B cell (primary cell): Measurements from ENCODE around the gene VPS41. TPM values are rescaled to one million over a fixed set of nuclear protein-coding genes. Genes with fewer than 3 reads are reported as not detected.

Source experiments
- ATAC-seq: fragments of 200-7000 bp; cut with Tn5 transposase; one replicate; pipeline ENCODE4 v1.10.0; 2021; ENCODE audit warnings: low read depth, mild to moderate bottlenecking, moderate number of reproducible peaks, moderate library complexity
- CTCF ChIA-PET: fragments of 350-600 bp; sonication (Branson Sonifier 250); formaldehyde crosslinking; loops from one replicate; lab custom pipeline; 2021; ENCODE audit warnings: antibody characterized with exemption, inconsistent platforms; lab: Charles Lee
- POLR2A ChIA-PET: fragments of 350-600 bp; sonication (Branson Sonifier 250); formaldehyde crosslinking; loops from one replicate; lab custom pipeline; 2021; ENCODE audit warnings: antibody characterized with exemption; lab: Charles Lee
- DNase-seq: peaks from one replicate; pipeline ENCODE4 v3.0.0; 2013
- H2AFZ ChIP-seq: 2 replicates; pipeline ENCODE4 v1.6.1; 2012; ENCODE audit warnings: mild to moderate bottlenecking, low read depth, low read length; ENCODE audit not compliant: insufficient read depth, poor library complexity, severe bottlenecking
- H3K27ac ChIP-seq, 2 donors: 1 replicate in 1 of 2; 2 replicates in 1 of 2; pipeline ENCODE4 v1.5.1; 2012 to 2013; ENCODE audit warnings: low read length in 2 of 2, mild to moderate bottlenecking in 2 of 2, moderate library complexity in 1 of 2
- H3K27me3 ChIP-seq, 4 experiments: fragments of 200-600 bp in 1 of 4; sonication (generic) in 1 of 4; replicated peaks in 1 of 4; 1 replicate in 2 of 4; 2 replicates in 2 of 4; pipeline versions ENCODE4 v1.6.1 to v1.7.0; 2013 to 2016; ENCODE audit warnings: low read length in 3 of 4, mild to moderate bottlenecking in 2 of 4, mixed read lengths in 1 of 4, moderate library complexity in 1 of 4; ENCODE audit not compliant: insufficient read depth in 4 of 4, control insufficient read depth in 3 of 4; ENCODE audit errors: control extremely low read depth in 1 of 4
- H3K36me3 ChIP-seq, 2 experiments: replicated peaks in 1 of 2; 1 replicate in 1 of 2; 2 replicates in 1 of 2; pipeline versions ENCODE4 v1.6.1 to v1.7.1; 2013; ENCODE audit warnings: low read length in 1 of 2; ENCODE audit not compliant: insufficient read depth in 2 of 2, control insufficient read depth in 1 of 2; ENCODE audit errors: control extremely low read depth in 1 of 2, extremely low read depth in 1 of 2
- H3K4me1 ChIP-seq, 2 donors: fragments of 200-600 bp in 1 of 2; sonication (generic) in 1 of 2; 1 replicate in 1 of 2; 2 replicates in 1 of 2; pipeline versions ENCODE4 v1.5.1 to v1.6.1; 2013 to 2017; ENCODE audit warnings: low read length in 2 of 2; ENCODE audit not compliant: control insufficient read depth in 2 of 2, insufficient read depth in 2 of 2
- H3K4me2 ChIP-seq: replicated peaks from 2 replicates; pipeline ENCODE3; 2012; ENCODE audit warnings: mild to moderate bottlenecking, low read depth, low read length; ENCODE audit not compliant: poor library complexity, severe bottlenecking
- H3K4me3 ChIP-seq, 5 experiments: fragments of 200-600 bp in 1 of 5; sonication (generic) in 1 of 5; 1 replicate in 3 of 5; 2 replicates in 2 of 5; pipeline versions ENCODE4 v1.5.1 to v1.7.0; 2011 to 2016; ENCODE audit warnings: low read length in 4 of 5, mild to moderate bottlenecking in 4 of 5, low read depth in 2 of 5, control low read depth in 1 of 5, moderate library complexity in 1 of 5; ENCODE audit not compliant: insufficient read depth in 1 of 5; ENCODE audit errors: control extremely low read depth in 1 of 5, extremely low read depth in 1 of 5
- H3K79me2 ChIP-seq: fragments of 200-600 bp; sonication (generic); one replicate; pipeline ENCODE4 v1.6.0; 2016; ENCODE audit warnings: low read length; ENCODE audit not compliant: control insufficient read depth, insufficient read depth
- H3K9ac ChIP-seq: fragments of 200-600 bp; sonication (generic); 2 replicates; pipeline ENCODE4 v1.6.1; 2017; ENCODE audit warnings: mild to moderate bottlenecking, low read length, moderate library complexity
- H3K9me3 ChIP-seq, 3 donors: one replicate each; pipeline versions ENCODE4 v1.6.1 to v1.7.1; 2013; ENCODE audit warnings: low read length in 2 of 3; ENCODE audit not compliant: control insufficient read depth in 2 of 3, insufficient read depth in 1 of 3; ENCODE audit errors: control extremely low read depth in 1 of 3
- H4K20me1 ChIP-seq: 2 replicates; pipeline ENCODE4 v1.6.0; 2012; ENCODE audit warnings: mild to moderate bottlenecking, low read length; ENCODE audit not compliant: insufficient read depth, control insufficient read depth, poor library complexity, severe bottlenecking
- H3K27ac Mint-ChIP-seq: one replicate; pipeline ENCODE4 v1.8.0; 2021; ENCODE audit warnings: mixed read lengths
- H3K27me3 Mint-ChIP-seq: one replicate; pipeline ENCODE4 v1.8.0; 2021; ENCODE audit warnings: mixed read lengths
- H3K4me1 Mint-ChIP-seq: one replicate; pipeline ENCODE4 v1.8.0; 2021; ENCODE audit warnings: mixed read lengths
- H3K4me3 Mint-ChIP-seq: one replicate; pipeline ENCODE4 v1.8.0; 2021; ENCODE audit warnings: mixed read lengths
- H3K9me3 Mint-ChIP-seq: one replicate; pipeline ENCODE4 v1.8.0; 2022; ENCODE audit warnings: mixed read lengths; ENCODE audit not compliant: insufficient read depth
- EZH2 ChIP-seq: IDR thresholded peaks from 2 replicates; pipeline ENCODE4 v1.6.1; 2012; ENCODE audit warnings: borderline replicate concordance, low read depth, mild to moderate bottlenecking, moderate library complexity, low read length; ENCODE audit not compliant: insufficient read depth, poor library complexity, severe bottlenecking
- WGBS: methylation state at CpG from one replicate; pipeline ENCODE4 v1.1.5; 2013; ENCODE audit warnings: missing lambda C conversion rate; ENCODE audit not compliant: insufficient coverage; 5-methylcytosine and 5-hydroxymethylcytosine counted together
- intact Hi-C: fragments of 100-400 bp; cut with micrococcal nuclease; formaldehyde crosslinking; loops from one replicate; pipeline ENCODE4 v1.10.0; 2022
- polyA plus RNA-seq: library from polyadenylated mRNA; depleted of rRNA; stranded (reverse); fragments of >200 nt; gene quantifications from 2 replicates; pipeline ENCODE4 v1.2.3, GENCODE V29; 2012
- total RNA-seq, 2 donors: library from RNA; stranded (reverse); fragments of 120-200 nt in 1 of 2; gene quantifications; 1 replicate in 1 of 2; 2 replicates in 1 of 2; pipeline versions ENCODE4 v1.2.3 to v1.2.4, GENCODE V29; 2013 to 2022
- TF ChIP-seq, protein P1 (sequence below): fragments of 200-600 bp; IDR thresholded peaks from one replicate; pipeline ENCODE4 v1.8.0; 2022; ENCODE audit warnings: antibody characterized with exemption, mild to moderate bottlenecking

The VPS41 gene
- total and polyA plus RNA-seq, 2 donors (not counting 1 experiment from before 2014, with no cell fraction given), result 9.3 to 114 TPM

- no peaks in the 10 kb centered on the region for H3K36me3 ChIP-seq
- H3K27me3 ChIP-seq, result no peaks in the 10 kb centered on the region
- H2AFZ ChIP-seq, result no peak overlapping the region
- H3K9me3 ChIP-seq, result no peaks in the 10 kb centered on the region
- POLR2A ChIA-PET, result no interaction called here
- no peak overlapping the region for H3K4me2 ChIP-seq
- H3K4me1 ChIP-seq, result no peaks in the 10 kb centered on the region
- CTCF ChIA-PET, result no interaction called here
- intact Hi-C loops, result no loop called here
- H3K27ac ChIP-seq, result no peak overlapping the region
- H3K4me3 Mint-ChIP-seq, result no peak overlapping the region
- DNase-seq (no peak), ATAC-seq (no peak)
- H4K20me1 ChIP-seq, result no peaks in the 10 kb centered on the region
- H3K9ac ChIP-seq, result no peak overlapping the region
- no peaks in the 10 kb centered on the region for H3K4me1 Mint-ChIP-seq
- TF ChIP-seq, protein P1, sequence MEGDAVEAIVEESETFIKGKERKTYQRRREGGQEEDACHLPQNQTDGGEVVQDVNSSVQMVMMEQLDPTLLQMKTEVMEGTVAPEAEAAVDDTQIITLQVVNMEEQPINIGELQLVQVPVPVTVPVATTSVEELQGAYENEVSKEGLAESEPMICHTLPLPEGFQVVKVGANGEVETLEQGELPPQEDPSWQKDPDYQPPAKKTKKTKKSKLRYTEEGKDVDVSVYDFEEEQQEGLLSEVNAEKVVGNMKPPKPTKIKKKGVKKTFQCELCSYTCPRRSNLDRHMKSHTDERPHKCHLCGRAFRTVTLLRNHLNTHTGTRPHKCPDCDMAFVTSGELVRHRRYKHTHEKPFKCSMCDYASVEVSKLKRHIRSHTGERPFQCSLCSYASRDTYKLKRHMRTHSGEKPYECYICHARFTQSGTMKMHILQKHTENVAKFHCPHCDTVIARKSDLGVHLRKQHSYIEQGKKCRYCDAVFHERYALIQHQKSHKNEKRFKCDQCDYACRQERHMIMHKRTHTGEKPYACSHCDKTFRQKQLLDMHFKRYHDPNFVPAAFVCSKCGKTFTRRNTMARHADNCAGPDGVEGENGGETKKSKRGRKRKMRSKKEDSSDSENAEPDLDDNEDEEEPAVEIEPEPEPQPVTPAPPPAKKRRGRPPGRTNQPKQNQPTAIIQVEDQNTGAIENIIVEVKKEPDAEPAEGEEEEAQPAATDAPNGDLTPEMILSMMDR, result no peak
- TF ChIP-seq EZH2, result no peak
- H3K79me2 ChIP-seq, result no peaks in the 10 kb centered on the region
- peaks cover 10% of the 10 kb centered on the region for H3K27me3 Mint-ChIP-seq
- H3K27ac Mint-ChIP-seq, result no peak overlapping the region
- no peak overlapping the region for H3K4me3 ChIP-seq
- no peaks in the 10 kb centered on the region for H3K9me3 Mint-ChIP-seq
- no CpG with 5 or more reads among the region's 1 CpG for WGBS
Measured at GRCh38 chr7:38916396-38916795, 7.4 kb upstream of the VPS41 start.

DNA sequence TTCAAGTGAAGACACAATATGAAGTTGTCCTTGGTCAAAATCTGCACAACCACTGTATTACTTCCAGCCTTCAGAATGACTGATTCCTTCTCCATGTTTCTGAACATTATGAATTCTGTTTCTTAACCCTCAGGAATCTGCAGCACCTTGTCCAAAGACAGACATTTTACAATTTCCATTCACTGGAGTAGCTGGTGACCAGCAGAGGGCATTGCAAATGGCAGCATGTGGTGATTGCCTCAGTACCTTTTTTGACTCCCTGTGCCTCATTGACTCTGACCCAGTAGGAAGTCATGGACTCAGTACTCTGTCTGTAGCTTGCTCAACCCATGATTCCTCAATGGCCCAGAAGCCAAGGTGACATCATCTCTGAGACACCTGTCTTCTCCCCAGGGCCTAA, 879 bp upstream of the VPS41 start:
- H3K4me2 ChIP-seq, result no peak overlapping the region
- H2AFZ ChIP-seq, result no peak overlapping the region
- H3K9ac ChIP-seq, result no peak overlapping the region
- TF ChIP-seq, protein P1, result no peak
- no peak for TF ChIP-seq EZH2
- Mint-ChIP-seq H3K27ac (no peak overlapping the region), H3K9me3 (no peaks in the 10 kb centered on the region), H3K27me3 (peaks cover 4% of the 10 kb centered on the region), H3K4me3 (no peak overlapping the region), H3K4me1 (peaks cover 36% of the 10 kb centered on the region)
- H3K36me3 ChIP-seq, result no peaks in the 10 kb centered on the region
- no peaks in the 10 kb centered on the region for H3K9me3 ChIP-seq
- peaks cover 23 to 27% of the 10 kb centered on the region in 2 donors for H3K4me1 ChIP-seq
- no peak overlapping the region for H3K4me3 ChIP-seq
- DNase-seq (no peak), ATAC-seq (no peak)
- peaks cover 5% of the 10 kb centered on the region for H4K20me1 ChIP-seq
- POLR2A ChIA-PET, result no interaction called here
- peaks cover 46% of the 10 kb centered on the region for H3K79me2 ChIP-seq
- no peak overlapping the region for H3K27ac ChIP-seq
- intact Hi-C loops, result loop anchor here (5.0 to 10.0 kb wide), 2 partner anchors 1042 to 1225 kb away; partner anchors contain the start of genes CDK13, MPLKIP and SUGCT
- CTCF ChIA-PET, result no interaction called here
- no peaks in the 10 kb centered on the region for H3K27me3 ChIP-seq
